HG03135 (cell line): ENCODE measurements around the gene TMEM18.

Experiments
- ATAC-seq: cut with Tn5 transposase; IDR thresholded peaks from one replicate; pipeline ENCODE4 v1.9.1; 2021; ENCODE audit warnings: mild to moderate bottlenecking, moderate library complexity; ENCODE audit not compliant: unreplicated experiment

The TMEM18 gene

DNA sequence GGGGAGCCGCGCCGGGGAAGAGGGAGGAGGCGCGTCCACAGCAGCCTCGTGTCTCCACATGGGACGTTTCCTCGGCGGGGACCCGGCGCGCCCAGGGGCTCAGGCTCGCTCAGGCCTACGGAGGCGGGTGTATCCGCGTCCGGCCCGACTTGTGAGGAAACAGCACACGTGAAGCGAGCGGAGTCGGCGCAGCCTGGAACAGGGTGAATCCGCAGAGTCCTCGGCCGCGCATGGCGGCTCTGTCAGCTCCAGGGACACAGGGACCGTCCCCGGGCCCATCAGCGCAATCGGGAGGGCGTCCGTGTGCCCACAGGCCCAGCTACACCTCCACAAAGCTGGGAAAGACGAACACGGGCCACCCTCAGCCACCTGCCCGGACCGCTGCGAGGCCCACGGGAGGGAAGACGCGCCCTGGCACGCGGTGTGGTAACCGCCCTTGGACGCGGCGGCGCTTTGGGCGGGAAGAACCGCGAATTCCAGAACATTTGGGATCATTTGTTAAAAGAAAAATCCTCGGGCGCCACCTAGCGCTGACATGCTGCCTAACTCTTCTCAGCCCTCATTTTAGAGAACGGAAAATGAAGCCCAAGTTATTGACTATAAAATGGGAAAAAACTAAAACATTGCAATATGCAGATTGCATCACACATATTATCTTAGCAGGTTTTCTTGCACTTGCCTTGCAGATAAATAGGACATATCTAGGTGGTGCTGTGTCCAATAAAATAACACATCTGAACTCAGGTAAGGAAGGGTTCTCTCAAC, 40.4 kb downstream of the TMEM18 start:
- ATAC-seq: no peak

DNA sequence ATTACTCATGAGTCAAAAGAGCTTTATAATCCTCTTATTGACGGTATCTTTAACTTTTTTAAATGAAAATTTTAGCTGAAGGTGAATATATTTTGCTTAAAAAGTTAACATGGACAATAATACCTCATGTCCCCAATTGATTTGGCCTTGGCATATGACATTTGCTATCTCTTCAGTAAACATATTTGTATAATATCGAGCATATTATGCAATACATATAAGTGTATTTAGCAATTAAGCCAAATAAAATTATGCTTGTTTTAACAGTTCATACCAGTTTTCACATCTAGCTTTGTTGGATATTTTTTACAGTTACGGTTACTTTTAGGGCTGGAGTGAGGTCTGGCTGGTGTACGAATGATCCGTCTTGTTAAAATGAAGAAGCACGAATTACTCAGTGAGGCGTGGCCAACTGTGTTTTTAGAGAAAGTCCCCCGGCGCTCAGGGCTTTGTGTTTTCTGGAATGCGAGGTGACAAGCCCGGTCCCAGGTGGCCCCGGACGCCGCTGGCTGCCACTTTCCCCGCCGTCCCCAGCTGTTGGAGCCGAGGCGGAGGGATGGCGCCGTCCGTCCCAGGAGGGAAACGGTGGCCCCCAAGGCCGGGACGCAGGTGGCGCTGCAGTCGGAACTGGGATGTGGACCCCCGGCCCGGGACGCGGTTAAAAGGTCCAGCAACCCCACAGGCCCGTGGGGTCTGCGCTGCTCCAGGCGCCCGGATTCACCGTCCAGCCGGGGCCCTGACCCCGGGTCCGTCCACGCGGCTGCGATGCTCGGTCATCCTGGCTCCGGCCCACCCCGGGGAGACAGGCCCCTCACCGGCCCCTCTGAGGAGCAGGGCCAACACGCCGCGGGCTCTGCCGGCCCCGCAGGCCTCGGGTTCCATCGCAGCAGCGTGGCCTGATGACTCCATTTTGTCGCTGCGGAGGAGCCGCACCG, 41.3 kb downstream of the TMEM18 start:
- ATAC-seq: no peak

DNA sequence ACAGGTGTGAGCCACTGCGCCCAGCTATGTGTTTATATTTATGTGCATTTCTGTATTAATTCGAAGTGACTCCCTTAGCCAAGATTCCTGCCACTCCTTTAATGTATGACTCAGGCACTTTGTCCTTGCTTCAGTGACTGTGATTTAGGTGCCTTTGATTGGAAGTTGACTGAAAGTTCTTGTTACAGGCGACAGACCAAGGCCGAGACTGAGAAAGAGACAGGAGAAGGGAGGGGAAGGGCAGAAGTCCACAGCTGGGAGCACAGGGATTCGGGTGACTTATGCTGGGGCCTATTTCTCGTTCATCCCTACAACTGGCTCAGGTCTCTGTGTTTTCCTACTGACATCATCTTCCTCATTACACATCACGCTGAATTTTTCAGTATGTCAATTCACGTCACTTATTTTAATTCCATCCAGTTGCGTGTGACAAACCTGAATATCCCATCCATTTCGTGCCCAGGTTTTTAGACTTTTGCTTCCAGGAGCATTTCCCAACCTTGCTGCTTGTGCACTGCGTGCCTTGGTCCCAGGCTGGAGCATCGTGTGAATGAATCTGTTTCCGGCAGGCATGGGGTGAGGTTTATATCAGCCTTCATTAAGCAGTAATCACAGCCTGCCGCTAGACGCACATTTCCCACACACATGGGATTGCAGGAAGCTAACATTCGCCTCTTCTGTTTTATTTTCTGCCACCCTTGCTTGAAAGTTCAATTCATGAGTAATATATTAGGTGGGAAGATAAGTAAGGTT, 42.4 kb downstream of the TMEM18 start:
- ATAC-seq: no peak

DNA sequence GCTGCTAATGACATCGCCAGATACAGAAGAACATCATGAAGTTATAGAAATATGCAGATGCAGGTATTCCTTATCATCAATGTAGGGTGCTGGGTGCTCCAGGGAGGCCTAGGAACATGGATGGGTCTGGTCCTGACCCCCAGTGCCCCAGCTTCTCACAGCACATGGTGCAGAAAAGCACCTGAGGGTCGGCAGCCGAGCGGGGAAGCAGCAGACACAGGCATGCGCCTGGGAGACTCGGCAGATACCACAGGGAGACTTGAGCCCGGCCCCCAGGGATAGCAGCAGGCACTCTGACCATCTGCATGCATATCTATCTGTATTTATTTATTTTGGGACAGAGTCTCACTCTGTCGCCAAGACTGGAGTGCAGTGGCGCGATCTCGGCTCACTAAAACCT, 43.2 kb downstream of the TMEM18 start:
- no peak for ATAC-seq

DNA sequence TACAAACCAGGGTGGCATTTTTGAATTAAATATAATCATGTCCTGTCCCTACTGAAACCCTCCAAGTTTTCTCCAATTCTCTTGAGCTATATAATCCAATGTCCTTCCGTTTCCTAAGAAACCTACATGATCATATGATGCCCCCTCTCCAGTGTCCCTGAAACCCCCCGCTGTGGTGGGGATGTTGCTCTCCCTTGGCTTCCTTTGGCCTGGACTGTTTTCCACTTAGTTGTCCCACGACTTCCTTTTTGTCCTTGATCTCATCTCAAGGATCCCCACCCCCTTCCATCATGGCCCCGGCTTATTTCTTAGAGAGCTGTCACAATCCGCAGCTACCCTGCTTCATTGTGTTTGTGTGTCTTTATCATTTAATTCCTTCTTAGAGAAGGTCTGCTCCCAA, 43.8 kb downstream of the TMEM18 start:
- no peak for ATAC-seq

DNA sequence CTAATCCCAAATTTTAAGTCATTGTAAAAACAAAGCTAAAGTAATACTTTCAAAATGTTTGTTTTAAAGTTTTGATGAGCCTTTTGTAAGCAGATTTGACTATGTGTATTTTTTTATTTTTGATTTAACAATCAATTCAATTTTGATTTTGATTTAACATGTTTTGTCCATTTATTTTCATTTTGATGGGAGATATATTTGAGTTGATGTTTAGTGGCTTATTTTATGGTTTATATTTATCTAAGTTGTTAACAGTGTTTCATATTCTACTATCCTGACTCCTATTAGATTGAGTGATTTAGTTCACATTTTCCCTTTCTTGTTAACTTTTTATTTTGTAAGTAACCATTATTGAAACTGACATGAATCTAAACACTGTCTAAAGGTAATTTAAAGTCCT, 44.7 kb downstream of the TMEM18 start:
- ATAC-seq: no peak

DNA sequence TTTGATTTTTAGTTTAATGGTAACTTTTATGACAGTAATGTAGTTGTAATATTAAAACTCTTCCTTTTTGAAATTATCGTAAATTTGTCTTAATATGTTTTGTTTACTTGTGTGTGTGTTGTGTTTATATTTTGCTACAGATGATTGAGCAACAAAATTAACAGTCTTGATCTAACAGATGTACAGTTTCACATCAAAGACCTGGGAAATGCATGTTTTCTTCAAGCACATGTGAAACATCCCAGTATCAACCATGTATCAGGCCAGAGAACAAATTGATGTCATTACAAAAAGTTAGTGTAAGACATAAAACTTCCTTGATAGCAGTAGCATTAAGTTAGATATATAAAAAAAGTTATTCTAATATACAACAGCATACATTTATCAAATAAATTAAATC, 45.5 kb downstream of the TMEM18 start:
- no peak for ATAC-seq

DNA sequence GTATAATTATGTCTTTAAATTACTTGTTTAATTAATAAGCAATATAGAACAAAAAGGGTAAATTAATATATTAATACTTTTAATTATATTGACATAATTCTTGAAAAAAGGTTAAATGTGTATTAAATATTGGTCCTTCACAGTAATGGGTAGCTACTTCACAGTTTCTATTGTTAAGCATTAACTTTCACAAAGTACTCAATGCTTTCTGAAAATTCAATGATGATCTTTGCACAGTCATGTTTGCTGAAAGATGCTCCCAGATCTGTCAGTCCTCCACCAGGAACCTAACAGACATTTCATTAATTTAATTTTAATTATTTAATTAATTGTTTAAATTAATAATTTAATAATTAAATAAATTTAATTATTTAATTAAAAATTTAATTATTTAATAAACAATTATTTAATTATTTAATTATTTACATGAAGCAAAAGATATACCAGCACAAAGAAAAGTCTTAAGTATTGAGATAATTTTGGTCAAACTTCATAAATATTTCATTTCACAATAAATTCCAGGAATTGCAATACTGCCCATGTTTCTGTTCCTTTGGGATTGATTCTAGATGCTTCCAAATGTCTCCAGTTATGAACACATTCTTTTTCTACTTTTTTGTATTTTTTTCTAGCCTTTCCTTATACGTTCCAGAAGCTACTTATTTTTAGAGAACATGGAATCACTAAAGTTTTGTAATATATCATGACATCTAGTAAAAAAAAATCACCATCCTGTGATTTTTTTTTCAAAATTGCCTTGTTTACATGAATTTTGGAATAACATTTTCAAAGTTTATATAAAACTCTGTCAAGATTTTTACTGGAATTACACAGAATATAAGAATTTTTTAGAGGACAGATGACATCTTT, 46.5 kb downstream of the TMEM18 start:
- ATAC-seq: no peak

DNA sequence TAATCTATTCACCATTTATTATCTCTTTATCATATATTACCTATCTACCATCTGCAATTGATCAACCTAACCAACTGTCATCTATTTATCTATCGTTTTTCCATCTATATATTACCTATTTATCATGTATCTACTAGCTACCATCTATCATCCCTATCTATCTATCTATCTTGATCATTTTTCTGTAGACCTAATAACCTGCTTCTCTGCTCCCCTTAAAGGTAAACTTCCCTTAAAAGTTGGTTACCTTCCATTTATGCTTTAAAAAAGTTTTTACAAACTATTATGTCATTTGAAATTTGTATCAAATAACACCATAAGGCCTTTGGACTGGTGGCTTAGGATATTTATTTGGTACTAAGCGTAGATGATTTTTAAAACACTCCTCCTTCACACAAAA, 47.2 kb downstream of the TMEM18 start:
- no peak for ATAC-seq

DNA sequence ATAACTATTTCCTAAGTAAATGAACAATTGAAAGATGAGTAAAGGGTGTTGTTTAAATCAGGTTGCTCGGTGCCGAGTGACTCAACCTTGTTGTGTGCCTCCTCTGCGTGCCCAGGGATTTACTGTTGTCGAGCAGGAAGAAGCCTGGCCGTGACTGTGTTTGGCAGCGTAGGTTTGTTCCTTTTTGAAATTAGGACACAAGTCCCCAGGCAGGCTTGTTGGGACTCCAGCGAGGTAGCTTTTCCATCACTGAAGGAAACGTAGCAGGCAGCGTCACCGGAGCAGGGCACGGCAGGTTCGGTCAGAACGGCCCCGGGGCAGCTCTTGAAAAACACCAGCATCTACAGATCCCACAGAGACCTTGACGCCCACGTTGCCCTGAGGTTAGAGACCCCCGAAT, 48.6 kb downstream of the TMEM18 start:
- ATAC-seq: no peak

DNA sequence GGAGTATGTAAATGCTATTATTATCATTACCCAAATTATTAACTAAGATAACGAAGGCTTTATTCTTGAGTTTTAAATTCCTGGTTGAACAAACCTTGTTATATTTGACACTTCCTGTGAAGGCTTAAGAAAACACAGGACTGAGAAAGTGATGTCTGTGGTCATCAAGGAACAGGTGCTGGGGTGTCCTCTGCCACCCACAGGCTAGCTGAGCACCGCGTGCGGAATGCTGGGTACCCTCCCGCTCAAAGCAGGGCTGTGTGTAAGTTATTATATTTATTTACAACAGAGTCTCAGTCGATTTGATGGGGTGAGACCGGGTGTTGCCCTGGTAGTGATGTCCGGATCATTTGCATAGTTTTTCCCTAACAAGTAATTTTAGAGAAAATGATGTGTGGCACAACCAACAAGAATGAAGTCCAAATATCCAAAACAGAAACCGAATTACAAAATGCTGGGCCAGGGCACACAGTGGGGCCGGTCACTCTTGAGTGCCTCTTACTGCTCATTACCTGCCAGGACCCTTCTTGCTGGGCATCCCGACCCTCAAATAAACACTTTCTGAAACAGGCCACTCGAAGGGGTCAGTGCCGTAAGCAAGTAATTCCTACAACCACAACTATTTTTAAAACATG, 49.2 kb downstream of the TMEM18 start:
- no peak for ATAC-seq

DNA sequence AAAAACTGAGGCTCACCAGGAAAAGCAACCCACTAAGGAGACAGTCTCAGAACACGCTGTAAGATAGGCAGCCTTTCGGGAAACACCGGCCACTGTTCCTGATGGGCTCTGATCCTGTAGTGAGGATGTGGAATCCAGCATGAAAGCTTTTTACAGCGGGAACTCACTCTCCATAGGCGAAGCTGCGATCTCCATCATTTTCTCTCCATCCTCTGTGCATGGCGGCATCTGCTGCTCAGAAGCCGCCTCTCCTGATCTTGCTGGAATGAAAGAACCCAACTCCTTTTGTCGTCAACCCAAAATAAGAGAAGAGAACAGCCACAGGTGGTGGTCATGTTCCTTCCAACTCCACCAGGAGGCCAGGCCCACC, 49.9 kb downstream of the TMEM18 start:
- no peak for ATAC-seq

DNA sequence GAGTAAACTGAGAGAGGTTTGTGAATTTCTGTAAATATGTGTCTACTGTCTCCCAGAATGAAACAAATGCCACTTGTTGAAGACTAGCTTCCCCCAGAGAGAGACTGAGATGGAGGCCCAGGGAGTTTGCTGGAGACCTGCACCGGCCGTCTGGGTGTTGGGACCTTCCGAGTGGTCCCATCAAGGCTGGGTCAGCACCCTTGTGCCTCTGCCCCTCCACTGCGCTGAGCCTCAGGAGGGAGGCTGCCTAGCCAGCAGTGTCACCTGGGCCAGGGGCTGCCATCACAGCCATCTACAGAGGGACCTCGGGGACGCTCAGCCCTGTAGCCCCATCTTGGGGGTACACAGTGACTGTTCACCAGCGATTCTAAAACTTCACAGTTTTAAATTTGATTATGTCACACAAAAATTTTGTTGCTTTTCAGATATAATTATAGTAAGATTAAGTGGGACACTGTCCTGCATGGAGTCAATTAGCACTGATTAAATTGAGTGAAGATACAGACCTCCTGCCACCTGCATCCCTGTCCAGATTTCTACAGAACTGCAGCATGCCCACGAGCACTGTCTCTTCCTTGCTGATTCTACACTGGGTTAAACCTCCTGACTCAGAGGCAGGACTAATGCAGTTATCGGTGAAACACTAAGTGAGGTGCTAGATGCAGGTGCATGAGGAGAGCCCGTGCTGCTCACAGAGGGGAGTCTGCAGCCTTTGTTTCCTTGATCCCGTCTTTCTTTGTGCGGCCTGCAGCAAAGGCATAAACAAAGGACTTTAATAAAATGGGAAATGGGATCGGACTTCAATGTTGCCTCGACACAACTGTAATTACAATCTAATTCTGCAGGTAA, 50.5 kb downstream of the TMEM18 start:
- no peak for ATAC-seq

DNA sequence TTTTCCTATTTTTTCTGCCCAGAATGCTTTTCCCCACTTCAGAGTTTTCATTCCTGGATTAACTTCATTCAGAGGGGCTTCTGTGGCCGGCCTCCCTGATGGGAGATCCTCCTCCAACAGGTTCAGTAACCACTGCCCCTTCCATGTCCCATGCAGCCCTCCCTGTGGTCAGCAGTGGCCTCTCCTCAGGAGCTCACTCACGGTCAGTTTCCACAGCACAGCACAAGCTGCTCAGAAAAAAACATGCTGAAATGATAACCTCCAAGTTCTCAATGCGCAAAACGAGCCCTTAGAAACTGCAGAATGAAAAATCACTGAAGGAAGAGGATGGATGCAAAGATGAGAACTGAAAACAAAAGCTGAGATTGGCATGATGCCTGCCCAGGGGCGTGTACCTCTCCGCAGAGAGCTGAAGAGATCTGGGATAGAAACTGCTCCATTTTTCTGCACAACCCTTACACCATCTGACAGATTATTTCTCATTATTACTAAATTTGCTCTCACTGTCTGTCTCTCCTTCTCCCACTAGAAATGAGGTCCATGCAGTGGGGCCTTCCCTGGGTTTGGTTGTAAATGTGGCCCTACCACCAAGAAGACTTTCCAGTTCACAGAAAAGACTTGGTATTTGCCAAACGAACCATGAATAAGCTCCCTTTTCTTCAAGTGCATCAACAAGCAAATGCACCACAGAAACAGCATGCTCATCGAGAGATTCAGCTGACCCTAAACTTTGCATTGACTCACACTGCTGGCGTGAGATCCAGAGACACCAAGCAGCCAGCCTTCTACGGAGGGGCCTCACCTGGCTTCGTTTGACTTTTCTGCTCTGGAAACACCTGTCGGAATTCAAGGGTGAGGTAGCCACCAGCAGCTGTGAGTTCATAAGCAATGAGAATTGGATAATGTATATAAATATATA, 51.5 kb downstream of the TMEM18 start:
- no peak for ATAC-seq

DNA sequence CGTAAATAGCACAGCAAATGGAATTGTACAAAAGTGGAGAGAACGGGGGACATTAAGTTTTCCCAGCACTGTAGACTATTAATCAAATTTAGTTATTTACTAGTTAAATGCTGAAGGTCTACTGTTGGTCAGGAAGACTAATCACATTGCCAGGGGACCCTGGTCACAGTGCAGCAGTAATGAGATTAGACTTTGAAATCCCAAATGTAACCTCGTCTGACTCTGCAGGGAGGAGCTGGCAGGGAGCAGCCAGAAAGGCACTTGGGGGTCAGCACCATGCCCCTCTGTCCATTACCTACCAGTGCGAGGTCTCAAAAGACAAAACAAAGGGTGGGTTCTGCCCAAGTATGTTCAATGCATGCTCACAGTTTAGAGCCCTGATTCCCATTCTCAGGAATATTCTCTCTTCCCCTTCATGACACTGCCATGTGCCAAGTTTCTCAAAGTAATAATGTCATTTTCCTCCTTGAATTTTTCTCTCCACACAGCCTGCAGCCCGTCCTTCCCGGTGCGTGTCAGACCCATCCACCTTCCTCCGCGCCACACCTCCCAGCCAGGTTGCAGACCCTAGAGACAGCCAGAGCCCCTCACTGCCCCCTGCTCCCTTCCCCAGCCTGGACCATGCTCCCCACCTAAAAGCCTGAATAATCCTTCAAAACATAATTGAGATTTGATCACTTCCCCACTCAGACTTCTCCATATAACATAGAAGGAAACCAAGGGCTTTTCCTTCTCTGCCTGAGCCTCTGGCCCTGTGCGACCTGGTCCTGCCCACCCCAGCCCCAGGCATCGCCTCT, 52.5 kb downstream of the TMEM18 start:
- no peak for ATAC-seq

DNA sequence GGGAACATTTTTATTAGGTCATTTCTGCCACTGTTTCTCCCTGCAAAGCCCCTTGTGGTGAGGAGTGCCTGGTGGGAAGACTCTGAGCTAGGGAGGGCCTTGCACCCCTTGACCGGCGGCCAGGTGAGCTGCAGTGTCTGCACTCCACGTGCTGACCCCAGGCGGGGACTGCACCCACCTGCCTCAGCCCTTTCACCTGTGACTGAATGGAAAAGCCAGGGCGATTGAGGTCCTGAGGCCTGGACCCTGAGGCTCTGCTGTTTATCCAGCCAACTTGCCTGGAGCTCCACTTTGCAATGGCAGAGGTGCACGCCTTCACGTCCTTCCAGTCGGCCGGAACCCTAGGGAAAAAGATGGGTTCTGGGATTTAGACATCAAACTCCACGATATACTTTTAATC, 53.1 kb downstream of the TMEM18 start:
- no peak for ATAC-seq
